Thyroid gland (tissue), 4 donors: ENCODE results near the gene HPCAL1.

Experiments
- CTCF ChIP-seq, 6 experiments: fragments of 200-600 bp in 3 of 6; fragments of 450-650 bp in 3 of 6; sonication (generic) in 3 of 6; IDR thresholded peaks; one replicate each; pipeline ENCODE4 v1.5.1; 2016 to 2019; ENCODE audit warnings: antibody characterized with exemption in 6 of 6, mild to moderate bottlenecking in 2 of 6, inconsistent platforms in 1 of 6, moderate library complexity in 1 of 6
- POLR2A ChIP-seq, 2 donors: fragments of 450-650 bp; IDR thresholded peaks; one replicate each; pipeline ENCODE4 v1.6.1; 2017; ENCODE audit warnings: antibody characterized with exemption in 2 of 2, mild to moderate bottlenecking in 2 of 2, moderate library complexity in 1 of 2

DNA sequence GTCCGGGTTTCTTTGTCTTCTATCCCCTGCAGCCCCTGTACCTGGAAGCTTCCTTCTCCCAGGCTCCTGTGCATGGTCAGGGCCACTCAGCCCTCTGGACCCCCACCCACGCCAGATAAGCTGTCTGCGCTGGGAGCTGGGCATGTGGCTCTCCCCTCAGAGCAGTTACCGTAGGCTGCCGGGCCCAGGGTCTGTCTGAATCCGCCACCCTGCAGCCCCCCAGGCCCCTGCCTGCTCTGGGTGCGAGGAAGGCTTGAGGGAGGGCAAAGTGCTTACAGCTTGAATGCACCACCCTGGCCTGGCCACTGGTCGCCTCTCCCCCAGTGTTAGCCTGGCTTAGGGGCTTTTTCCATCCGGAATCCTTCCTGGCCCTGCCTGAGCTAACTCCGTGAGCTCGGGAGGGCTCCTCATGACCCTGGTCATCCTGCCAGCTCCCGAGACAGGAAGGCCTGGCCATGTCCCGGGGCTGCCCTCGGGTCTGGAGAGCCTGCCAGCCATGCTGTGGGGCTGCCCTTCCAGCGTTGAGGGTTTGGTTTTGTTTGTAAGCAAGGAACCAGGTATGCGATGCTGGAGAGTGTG, 94.7 kb downstream of the HPCAL1 start:
- no peak for TF ChIP-seq CTCF (IDR thresholded peaks at IDR 0.05)
- no peak for TF ChIP-seq POLR2A (IDR thresholded peaks at IDR 0.05)
